ENCODE data around the gene PDZRN3. TPM values are rescaled to one million over a fixed set of nuclear protein-coding genes. Genes with fewer than 3 reads are reported as not detected.

The PDZRN3 gene
- total RNA-seq, 1 experiment from 2014 or later, result 5.9 TPM

DNA sequence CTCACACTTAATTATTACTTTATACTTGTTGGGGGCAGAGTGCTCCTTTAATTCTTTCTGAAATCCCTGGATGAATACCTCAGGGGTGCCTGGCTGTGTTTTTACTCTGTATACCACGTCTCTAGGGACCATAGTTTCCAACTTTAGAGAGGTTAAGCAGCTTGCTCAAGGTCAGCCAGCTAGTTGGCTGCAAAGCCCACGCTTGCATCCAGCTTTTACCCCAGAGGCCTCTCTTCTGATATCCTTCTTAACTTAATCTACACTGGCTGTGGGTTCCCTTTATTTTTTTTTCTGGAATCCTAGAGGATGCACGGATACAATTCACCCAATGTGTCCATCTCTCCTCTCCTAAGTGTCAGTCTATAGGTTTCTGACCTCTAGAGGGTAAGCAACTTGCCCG is 1.4 kb downstream of the PDZRN3 start:
- no peak overlapping the region for H2AK5ac ChIP-seq (ENCODE audit: insufficient read length, low read length)
- no CpG with 5 or more reads among the region's 4 CpGs for WGBS (ENCODE audit: extremely low coverage, insufficient read length, low lambda C conversion rate)
- DNase-seq, result no peak
- peaks cover 0 to 5% (median 4%) of the 10 kb centered on the region in 3 experiments; a peak in 6 of 7 replicates for H3K36me3 Mint-ChIP-seq (ENCODE audit: insufficient read depth in 1 of 3, low read depth in 3 of 3)
- H4K91ac ChIP-seq (ENCODE audit: insufficient read length, low read depth, low read length), result no peak overlapping the region
- H3K27ac Mint-ChIP-seq, result no peak overlapping the region
- no peak overlapping the region for H4K5ac ChIP-seq (ENCODE audit: insufficient read length, low read depth, low read length)
- H3K23ac ChIP-seq (ENCODE audit: insufficient read length, low read depth, low read length), result no peak overlapping the region
- H3K4me1 ChIP-seq (ENCODE audit: insufficient read depth, low read length), result peaks cover 2% of the 10 kb centered on the region; the same call in 1 of the 2 replicates
- H3K27ac ChIP-seq (ENCODE audit: insufficient read length, low read depth, low read length), result no peak overlapping the region
- H2AFZ ChIP-seq (ENCODE audit: low read length), result no peak overlapping the region
- peaks cover 16% of the 10 kb centered on the region for H3K23me2 ChIP-seq (ENCODE audit: insufficient read length, low read depth, low read length, poor library complexity, severe bottlenecking)
- peak overlapping the region; percentile 70 to 87 for H3K4me3 Mint-ChIP-seq
- no peak overlapping the region for H2BK5ac ChIP-seq (ENCODE audit: insufficient read length, low read length)
- no peak overlapping the region for H3K9ac ChIP-seq (ENCODE audit: extremely low read depth, insufficient read length, low read length)
- no peak overlapping the region for H4K8ac ChIP-seq (replicated peaks; ENCODE audit: insufficient read length, low read depth, low read length)
- no peak overlapping the region for H2BK12ac ChIP-seq (ENCODE audit: insufficient read length, low read depth, low read length)
- no peak overlapping the region for H2BK120ac ChIP-seq (ENCODE audit: low read depth, low read length, poor library complexity, severe bottlenecking)
- no peaks in the 10 kb centered on the region; a peak in 1 of 5 replicates for H3K9me3 Mint-ChIP-seq
- no peak overlapping the region for H3K14ac ChIP-seq (ENCODE audit: insufficient read depth, low read length)
- H3K56ac ChIP-seq (ENCODE audit: insufficient read length, low read depth, low read length), result no peak overlapping the region
- no peak overlapping the region for H3T11ph ChIP-seq (ENCODE audit: low read length)
- H3K27me3 ChIP-seq (ENCODE audit: insufficient read depth, low read length), result peaks cover 2% of the 10 kb centered on the region; the same call in 1 of the 2 replicates
- H3K79me1 ChIP-seq (ENCODE audit: insufficient read depth, low read depth, low read length, poor library complexity, severe bottlenecking), result no peaks in the 10 kb centered on the region
- H3K4me1 Mint-ChIP-seq, result peaks cover 30 to 37% of the 10 kb centered on the region in 2 experiments
- H2BK15ac ChIP-seq (ENCODE audit: low read depth, low read length), result no peak overlapping the region
- H3K18ac ChIP-seq (ENCODE audit: insufficient read length, low read depth, low read length), result no peak overlapping the region
- H3K4me2 ChIP-seq (ENCODE audit: insufficient read depth, insufficient read length, low read length), result peak overlapping the region; percentile 82
- TF ChIP-seq, protein P1, sequence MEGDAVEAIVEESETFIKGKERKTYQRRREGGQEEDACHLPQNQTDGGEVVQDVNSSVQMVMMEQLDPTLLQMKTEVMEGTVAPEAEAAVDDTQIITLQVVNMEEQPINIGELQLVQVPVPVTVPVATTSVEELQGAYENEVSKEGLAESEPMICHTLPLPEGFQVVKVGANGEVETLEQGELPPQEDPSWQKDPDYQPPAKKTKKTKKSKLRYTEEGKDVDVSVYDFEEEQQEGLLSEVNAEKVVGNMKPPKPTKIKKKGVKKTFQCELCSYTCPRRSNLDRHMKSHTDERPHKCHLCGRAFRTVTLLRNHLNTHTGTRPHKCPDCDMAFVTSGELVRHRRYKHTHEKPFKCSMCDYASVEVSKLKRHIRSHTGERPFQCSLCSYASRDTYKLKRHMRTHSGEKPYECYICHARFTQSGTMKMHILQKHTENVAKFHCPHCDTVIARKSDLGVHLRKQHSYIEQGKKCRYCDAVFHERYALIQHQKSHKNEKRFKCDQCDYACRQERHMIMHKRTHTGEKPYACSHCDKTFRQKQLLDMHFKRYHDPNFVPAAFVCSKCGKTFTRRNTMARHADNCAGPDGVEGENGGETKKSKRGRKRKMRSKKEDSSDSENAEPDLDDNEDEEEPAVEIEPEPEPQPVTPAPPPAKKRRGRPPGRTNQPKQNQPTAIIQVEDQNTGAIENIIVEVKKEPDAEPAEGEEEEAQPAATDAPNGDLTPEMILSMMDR (conservative IDR thresholded peaks at IDR 0.05), result no peak
- peaks cover 45% of the 10 kb centered on the region for H3K27me3 Mint-ChIP-seq (ENCODE audit: low read depth)
- no peak overlapping the region for H2BK20ac ChIP-seq (ENCODE audit: low read depth, low read length, poor library complexity, severe bottlenecking)
- H4K20me1 ChIP-seq (ENCODE audit: control insufficient read depth, insufficient read depth, insufficient read length), result no peaks in the 10 kb centered on the region
- no peak overlapping the region for H3K4ac ChIP-seq (ENCODE audit: low read depth, low read length)
- H3K79me2 ChIP-seq (ENCODE audit: insufficient read depth, low read length), result no peaks in the 10 kb centered on the region
- H3K9me3 ChIP-seq (ENCODE audit: control insufficient read depth, low read depth, low read length), result no peaks in the 10 kb centered on the region

Data from H9 (cell line).